Thyroid gland (tissue), 4 donors: ENCODE results near the gene ADAMTS13.

Experiments used
- POLR2A ChIP-seq, 2 donors: fragments of 450-650 bp; IDR thresholded peaks; one replicate each; pipeline ENCODE4 v1.6.1; 2017; ENCODE audit warnings: antibody characterized with exemption in 2 of 2, mild to moderate bottlenecking in 2 of 2, moderate library complexity in 1 of 2
- TF ChIP-seq, protein P1 (sequence below), 6 experiments: fragments of 200-600 bp in 3 of 6; fragments of 450-650 bp in 3 of 6; sonication (generic) in 3 of 6; IDR thresholded peaks; one replicate each; pipeline ENCODE4 v1.5.1; 2016 to 2019; ENCODE audit warnings: antibody characterized with exemption in 6 of 6, mild to moderate bottlenecking in 2 of 6, inconsistent platforms in 1 of 6, moderate library complexity in 1 of 6

DNA sequence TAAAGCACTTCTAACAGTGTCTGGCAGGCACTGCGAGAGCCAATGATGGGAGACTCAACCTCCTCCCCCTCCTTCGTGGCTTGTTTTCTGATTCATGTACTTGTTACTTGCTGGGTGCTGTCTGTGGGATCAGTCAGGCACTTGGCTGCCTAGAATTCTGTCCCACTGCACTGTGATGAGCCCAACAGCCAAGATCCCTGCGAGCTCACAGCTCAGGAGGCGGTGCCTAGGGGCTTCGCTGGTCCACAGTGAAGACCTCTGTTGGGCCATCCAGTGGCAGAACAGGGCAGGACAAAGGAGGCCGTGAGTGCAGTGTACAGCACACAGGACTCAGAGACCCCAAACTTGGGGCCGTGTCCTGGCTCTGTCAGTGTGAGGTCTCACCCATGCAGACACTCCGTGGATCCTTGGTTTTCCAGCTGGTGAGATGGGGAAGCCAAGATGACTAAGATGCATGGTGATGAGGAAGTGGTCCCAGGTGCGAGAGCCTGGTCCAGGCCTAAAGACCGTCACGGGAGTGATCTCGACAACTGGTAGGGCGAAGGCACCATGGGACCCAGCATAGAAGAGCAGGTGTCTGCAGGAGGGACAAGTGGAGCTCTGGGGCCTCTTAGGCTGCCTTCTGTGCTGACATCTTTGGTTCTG is 83.1 kb downstream of the ADAMTS13 start:
- no peak for TF ChIP-seq POLR2A (IDR thresholded peaks at IDR 0.05)
- TF ChIP-seq, protein P1, sequence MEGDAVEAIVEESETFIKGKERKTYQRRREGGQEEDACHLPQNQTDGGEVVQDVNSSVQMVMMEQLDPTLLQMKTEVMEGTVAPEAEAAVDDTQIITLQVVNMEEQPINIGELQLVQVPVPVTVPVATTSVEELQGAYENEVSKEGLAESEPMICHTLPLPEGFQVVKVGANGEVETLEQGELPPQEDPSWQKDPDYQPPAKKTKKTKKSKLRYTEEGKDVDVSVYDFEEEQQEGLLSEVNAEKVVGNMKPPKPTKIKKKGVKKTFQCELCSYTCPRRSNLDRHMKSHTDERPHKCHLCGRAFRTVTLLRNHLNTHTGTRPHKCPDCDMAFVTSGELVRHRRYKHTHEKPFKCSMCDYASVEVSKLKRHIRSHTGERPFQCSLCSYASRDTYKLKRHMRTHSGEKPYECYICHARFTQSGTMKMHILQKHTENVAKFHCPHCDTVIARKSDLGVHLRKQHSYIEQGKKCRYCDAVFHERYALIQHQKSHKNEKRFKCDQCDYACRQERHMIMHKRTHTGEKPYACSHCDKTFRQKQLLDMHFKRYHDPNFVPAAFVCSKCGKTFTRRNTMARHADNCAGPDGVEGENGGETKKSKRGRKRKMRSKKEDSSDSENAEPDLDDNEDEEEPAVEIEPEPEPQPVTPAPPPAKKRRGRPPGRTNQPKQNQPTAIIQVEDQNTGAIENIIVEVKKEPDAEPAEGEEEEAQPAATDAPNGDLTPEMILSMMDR (IDR thresholded peaks at IDR 0.05) = no peak
